Activated naive CD8-positive, alpha-beta T cell (primary cell): Measurements from ENCODE around the gene AP2M1.
A peak's percentile ranks its signal among the peaks of the same experiment; 100 is the strongest.

ENCODE experiments used
- H3K27ac Mint-ChIP-seq: one replicate; pipeline ENCODE4 v1.8.0; 2021; ENCODE audit warnings: mixed read lengths
- H3K27me3 Mint-ChIP-seq: one replicate; pipeline ENCODE4 v1.8.0; 2021; ENCODE audit warnings: mixed read lengths
- H3K36me3 Mint-ChIP-seq: one replicate; pipeline ENCODE4 v1.8.0; 2021; ENCODE audit warnings: mixed read lengths
- H3K4me1 Mint-ChIP-seq: one replicate; pipeline ENCODE4 v1.8.0; 2021; ENCODE audit warnings: low read depth, mixed read lengths
- H3K4me3 Mint-ChIP-seq: one replicate; pipeline ENCODE4 v1.8.0; 2021; ENCODE audit warnings: mild to moderate bottlenecking, mixed read lengths
- H3K9me3 Mint-ChIP-seq: one replicate; pipeline ENCODE4 v1.8.0; 2021; ENCODE audit warnings: low read depth, mixed read lengths

Gene AP2M1

GRCh38 chr3:184168363-184169120, 6.1 kb upstream of the AP2M1 start:
- H3K36me3 Mint-ChIP-seq, result no peaks in the 10 kb centered on the region
- no peak overlapping the region for H3K27ac Mint-ChIP-seq
- no peaks in the 10 kb centered on the region for H3K9me3 Mint-ChIP-seq
- H3K4me1 Mint-ChIP-seq, result no peaks in the 10 kb centered on the region
- no peaks in the 10 kb centered on the region for H3K27me3 Mint-ChIP-seq
- H3K4me3 Mint-ChIP-seq, result no peak overlapping the region

GRCh38 chr3:184169896-184170875, 4.5 kb upstream of the AP2M1 start:
- H3K27me3 Mint-ChIP-seq, result no peaks in the 10 kb centered on the region
- H3K4me1 Mint-ChIP-seq, result peaks cover 3% of the 10 kb centered on the region
- no peaks in the 10 kb centered on the region for H3K9me3 Mint-ChIP-seq
- no peak overlapping the region for H3K4me3 Mint-ChIP-seq
- H3K27ac Mint-ChIP-seq, result no peak overlapping the region
- no peaks in the 10 kb centered on the region for H3K36me3 Mint-ChIP-seq

GRCh38 chr3:184171562-184171961, 3.1 kb upstream of the AP2M1 start:
- H3K4me3 Mint-ChIP-seq, result no peak overlapping the region
- H3K9me3 Mint-ChIP-seq, result no peaks in the 10 kb centered on the region
- no peaks in the 10 kb centered on the region for H3K27me3 Mint-ChIP-seq
- H3K27ac Mint-ChIP-seq, result peak overlapping the region; percentile 61
- H3K36me3 Mint-ChIP-seq, result no peaks in the 10 kb centered on the region
- peaks cover 14% of the 10 kb centered on the region for H3K4me1 Mint-ChIP-seq

GRCh38 chr3:184172681-184173373, 1.8 kb upstream of the AP2M1 start:
- no peaks in the 10 kb centered on the region for H3K36me3 Mint-ChIP-seq
- H3K27ac Mint-ChIP-seq, result no peak overlapping the region
- H3K9me3 Mint-ChIP-seq, result no peaks in the 10 kb centered on the region
- peaks cover 25% of the 10 kb centered on the region for H3K4me1 Mint-ChIP-seq
- no peaks in the 10 kb centered on the region for H3K27me3 Mint-ChIP-seq
- no peak overlapping the region for H3K4me3 Mint-ChIP-seq

GRCh38 chr3:184173374-184173722, 1.3 kb upstream of the AP2M1 start:
- H3K36me3 Mint-ChIP-seq, result no peaks in the 10 kb centered on the region
- H3K4me3 Mint-ChIP-seq, result no peak overlapping the region
- no peaks in the 10 kb centered on the region for H3K9me3 Mint-ChIP-seq
- H3K27ac Mint-ChIP-seq, result no peak overlapping the region
- no peaks in the 10 kb centered on the region for H3K27me3 Mint-ChIP-seq
- peaks cover 29% of the 10 kb centered on the region for H3K4me1 Mint-ChIP-seq

- Mint-ChIP-seq H3K27me3 (no peaks in the 10 kb centered on the region), H3K36me3 (no peaks in the 10 kb centered on the region), H3K4me1 (peaks cover 33% of the 10 kb centered on the region), H3K27ac (peak overlapping the region; percentile 77), H3K4me3 (peak overlapping the region; percentile 98), H3K9me3 (no peaks in the 10 kb centered on the region)
Measured at GRCh38 chr3:184174284-184174645, 390 bp upstream of the AP2M1 start.

GRCh38 chr3:184175506-184175905, 851 bp downstream of the AP2M1 start:
- Mint-ChIP-seq H3K9me3 (no peaks in the 10 kb centered on the region), H3K27me3 (no peaks in the 10 kb centered on the region), H3K27ac (peak overlapping the region; percentile 90), H3K4me3 (peak overlapping the region; percentile 98), H3K36me3 (no peaks in the 10 kb centered on the region), H3K4me1 (peaks cover 33% of the 10 kb centered on the region)

- Mint-ChIP-seq H3K4me3 (peak overlapping the region; percentile 98), H3K27ac (peak overlapping the region; percentile 90), H3K36me3 (no peaks in the 10 kb centered on the region), H3K4me1 (peaks cover 33% of the 10 kb centered on the region), H3K9me3 (no peaks in the 10 kb centered on the region), H3K27me3 (no peaks in the 10 kb centered on the region)
Measured at GRCh38 chr3:184175981-184176376, 1.3 kb downstream of the AP2M1 start.

- Mint-ChIP-seq H3K9me3 (no peaks in the 10 kb centered on the region), H3K27me3 (no peaks in the 10 kb centered on the region), H3K4me3 (peak overlapping the region; percentile 98), H3K4me1 (peaks cover 33% of the 10 kb centered on the region), H3K27ac (peak overlapping the region; percentile 46), H3K36me3 (no peaks in the 10 kb centered on the region)
Measured at GRCh38 chr3:184176377-184177330, 2.0 kb downstream of the AP2M1 start.

- Mint-ChIP-seq H3K36me3 (no peaks in the 10 kb centered on the region), H3K27ac (peak overlapping the region; percentile 46), H3K4me3 (peak overlapping the region; percentile 20), H3K9me3 (no peaks in the 10 kb centered on the region), H3K27me3 (no peaks in the 10 kb centered on the region), H3K4me1 (peaks cover 33% of the 10 kb centered on the region)
Measured at GRCh38 chr3:184177331-184177731, 2.7 kb downstream of the AP2M1 start.

GRCh38 chr3:184177767-184178306, 3.2 kb downstream of the AP2M1 start:
- Mint-ChIP-seq H3K27me3 (no peaks in the 10 kb centered on the region), H3K4me1 (peaks cover 33% of the 10 kb centered on the region), H3K4me3 (no peak overlapping the region), H3K9me3 (no peaks in the 10 kb centered on the region), H3K27ac (no peak overlapping the region), H3K36me3 (peaks cover under 1% of the 10 kb centered on the region)

- Mint-ChIP-seq H3K9me3 (no peaks in the 10 kb centered on the region), H3K36me3 (peaks cover 2% of the 10 kb centered on the region), H3K27me3 (no peaks in the 10 kb centered on the region), H3K4me3 (no peak overlapping the region), H3K4me1 (peaks cover 33% of the 10 kb centered on the region), H3K27ac (no peak overlapping the region)
Measured at GRCh38 chr3:184178521-184179138, 4.0 kb downstream of the AP2M1 start.

GRCh38 chr3:184180165-184180564, 5.5 kb downstream of the AP2M1 start:
- peaks cover 34% of the 10 kb centered on the region for H3K4me1 Mint-ChIP-seq
- no peak overlapping the region for H3K4me3 Mint-ChIP-seq
- no peak overlapping the region for H3K27ac Mint-ChIP-seq
- peaks cover 6% of the 10 kb centered on the region for H3K36me3 Mint-ChIP-seq
- H3K27me3 Mint-ChIP-seq, result no peaks in the 10 kb centered on the region
- no peaks in the 10 kb centered on the region for H3K9me3 Mint-ChIP-seq
